ENCODE measurements around the gene IFT122. TPM values are rescaled to one million over a fixed set of nuclear protein-coding genes. Genes with fewer than 3 reads are reported as not detected.

Gene IFT122
- total RNA-seq, 2 experiments from 2014 or later: 21.6 to 37.0 TPM

DNA sequence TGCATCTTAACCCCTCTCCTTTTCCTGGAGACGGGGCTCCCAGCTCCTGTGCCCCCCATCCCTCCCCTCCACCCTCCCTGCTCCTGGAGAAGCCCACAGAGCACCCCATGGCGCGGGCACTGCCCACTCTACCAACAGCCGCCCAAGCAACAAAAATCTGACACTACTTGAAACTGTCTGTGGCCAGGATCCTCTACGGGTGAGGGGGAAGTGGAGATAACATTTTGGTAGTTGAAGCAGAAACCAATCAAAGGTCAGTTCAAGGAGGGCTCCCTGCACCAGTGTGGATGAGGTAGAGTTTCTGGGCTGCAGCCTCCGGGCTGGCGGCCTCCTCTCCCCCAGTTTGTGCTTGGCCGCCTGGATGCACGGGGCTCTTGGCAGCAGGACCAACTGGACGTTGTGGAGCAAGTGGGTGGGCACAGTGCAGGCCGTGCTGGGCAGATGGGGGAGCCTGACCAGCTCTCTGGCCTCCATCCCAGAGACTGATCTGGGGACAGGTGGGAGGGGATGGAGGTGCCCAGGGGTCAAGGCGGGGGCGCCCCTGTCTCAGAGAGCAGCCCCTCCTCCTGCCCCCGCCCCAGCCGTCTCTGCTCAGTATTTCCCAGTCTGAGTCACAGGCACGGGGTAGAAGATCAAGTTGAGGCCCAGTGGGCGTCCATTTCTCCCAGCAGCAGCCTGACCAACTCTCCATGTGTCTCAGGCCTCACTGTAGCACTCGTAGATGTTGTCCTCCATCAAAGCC, 115.8 kb downstream of the IFT122 start:
- POLR2A ChIA-PET: interaction anchor here (0.5 kb wide), 1 partner anchor 10 kb away, joined by 3 read pairs; no protein-coding TSS in a partner anchor
- intact Hi-C loops (cut with micrococcal nuclease; ENCODE audit: unreplicated experiment): no loop called here
- no peak overlapping the region for H3K4me2 ChIP-seq (ENCODE audit: low read length)

DNA sequence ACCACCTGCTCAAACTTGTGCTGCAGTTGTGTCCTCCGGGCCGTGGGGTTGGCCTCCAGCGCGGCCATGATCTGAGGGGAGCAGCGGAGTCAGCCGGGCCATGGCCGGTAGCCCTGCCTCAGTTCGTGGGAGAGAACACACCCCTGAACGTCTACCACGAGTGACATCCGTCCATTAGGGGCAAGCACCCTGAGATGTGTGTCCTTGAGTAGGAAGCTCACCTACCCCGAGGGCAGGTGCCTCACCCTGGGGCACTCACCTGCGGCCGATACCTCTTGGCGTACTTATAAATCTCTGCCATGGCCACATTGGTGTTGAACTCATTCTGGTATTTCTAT, 116.3 kb downstream of the IFT122 start:
- intact Hi-C loops (cut with micrococcal nuclease; ENCODE audit: unreplicated experiment): no loop called here
- no peaks in the 10 kb centered on the region for H3K9me3 ChIP-seq (ENCODE audit: low read length)
- H2AFZ ChIP-seq (ENCODE audit: low read length): no peak overlapping the region
- no peak overlapping the region for H3K4me3 ChIP-seq (ENCODE audit: low read depth, low read length, poor library complexity, severe bottlenecking)
- no peaks in the 10 kb centered on the region for H3K36me3 ChIP-seq (ENCODE audit: insufficient read depth, low read length)
- BruUV-seq (replicated peaks): no TSS peak
- H3K4me1 ChIP-seq (ENCODE audit: insufficient read depth, low read length, poor library complexity, severe bottlenecking): peaks cover 53% of the 10 kb centered on the region
- no peak for DNase-seq (ENCODE audit: low spot score)
- H3K4me2 ChIP-seq (ENCODE audit: low read length): no peak overlapping the region
- ChIA-PET POLR2A (no interaction called here), CTCF (ENCODE audit: unreplicated experiment) (no interaction called here)
- no peaks in the 10 kb centered on the region for H3K79me2 ChIP-seq (ENCODE audit: insufficient read depth, low read depth, low read length)
- no peaks in the 10 kb centered on the region for H4K20me1 ChIP-seq (ENCODE audit: insufficient read depth, low read length)
- TF ChIP-seq, protein P1, sequence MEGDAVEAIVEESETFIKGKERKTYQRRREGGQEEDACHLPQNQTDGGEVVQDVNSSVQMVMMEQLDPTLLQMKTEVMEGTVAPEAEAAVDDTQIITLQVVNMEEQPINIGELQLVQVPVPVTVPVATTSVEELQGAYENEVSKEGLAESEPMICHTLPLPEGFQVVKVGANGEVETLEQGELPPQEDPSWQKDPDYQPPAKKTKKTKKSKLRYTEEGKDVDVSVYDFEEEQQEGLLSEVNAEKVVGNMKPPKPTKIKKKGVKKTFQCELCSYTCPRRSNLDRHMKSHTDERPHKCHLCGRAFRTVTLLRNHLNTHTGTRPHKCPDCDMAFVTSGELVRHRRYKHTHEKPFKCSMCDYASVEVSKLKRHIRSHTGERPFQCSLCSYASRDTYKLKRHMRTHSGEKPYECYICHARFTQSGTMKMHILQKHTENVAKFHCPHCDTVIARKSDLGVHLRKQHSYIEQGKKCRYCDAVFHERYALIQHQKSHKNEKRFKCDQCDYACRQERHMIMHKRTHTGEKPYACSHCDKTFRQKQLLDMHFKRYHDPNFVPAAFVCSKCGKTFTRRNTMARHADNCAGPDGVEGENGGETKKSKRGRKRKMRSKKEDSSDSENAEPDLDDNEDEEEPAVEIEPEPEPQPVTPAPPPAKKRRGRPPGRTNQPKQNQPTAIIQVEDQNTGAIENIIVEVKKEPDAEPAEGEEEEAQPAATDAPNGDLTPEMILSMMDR (conservative IDR thresholded peaks at IDR 0.05; ENCODE audit: low read length): no peak
- no peak for TF ChIP-seq EZH2phosphoT487 (IDR thresholded peaks at IDR 0.05; ENCODE audit: borderline replicate concordance, low read depth, low read length)
- no peaks in the 10 kb centered on the region for H3K9me2 ChIP-seq (ENCODE audit: insufficient read depth, low read length)
- H3K27ac ChIP-seq (ENCODE audit: low read depth, low read length, poor library complexity, severe bottlenecking): no peak overlapping the region

More for the DNA sequence above, 115.8 kb downstream of the IFT122 start:
- H2AFZ ChIP-seq (ENCODE audit: low read length): no peak overlapping the region
- H3K9me2 ChIP-seq (ENCODE audit: insufficient read depth, low read length): no peaks in the 10 kb centered on the region
- BruUV-seq (replicated peaks): no TSS peak
- no peaks in the 10 kb centered on the region for H4K20me1 ChIP-seq (ENCODE audit: insufficient read depth, low read length)
- H3K27ac ChIP-seq (ENCODE audit: low read depth, low read length, poor library complexity, severe bottlenecking): no peak overlapping the region
- H3K9me3 ChIP-seq (ENCODE audit: low read length): no peaks in the 10 kb centered on the region
- no peaks in the 10 kb centered on the region for H3K79me2 ChIP-seq (ENCODE audit: insufficient read depth, low read depth, low read length)
- CTCF ChIA-PET (ENCODE audit: unreplicated experiment): no interaction called here
- DNase-seq (ENCODE audit: low spot score): no peak
- H3K4me3 ChIP-seq (ENCODE audit: low read depth, low read length, poor library complexity, severe bottlenecking): no peak overlapping the region
- TF ChIP-seq, protein P1 (conservative IDR thresholded peaks at IDR 0.05; ENCODE audit: low read length): no peak
- no peak for TF ChIP-seq EZH2phosphoT487 (IDR thresholded peaks at IDR 0.05; ENCODE audit: borderline replicate concordance, low read depth, low read length)
- H3K36me3 ChIP-seq (ENCODE audit: insufficient read depth, low read length): no peaks in the 10 kb centered on the region
- peaks cover 51% of the 10 kb centered on the region for H3K4me1 ChIP-seq (ENCODE audit: insufficient read depth, low read length, poor library complexity, severe bottlenecking)

- no peaks in the 10 kb centered on the region for H3K9me2 ChIP-seq (ENCODE audit: insufficient read depth, low read length)
- no peak overlapping the region for H2AFZ ChIP-seq (ENCODE audit: low read length)
- no peaks in the 10 kb centered on the region for H4K20me1 ChIP-seq (ENCODE audit: insufficient read depth, low read length)
- H3K4me2 ChIP-seq (ENCODE audit: low read length): no peak overlapping the region
- intact Hi-C loops (cut with micrococcal nuclease; ENCODE audit: unreplicated experiment): no loop called here
- TF ChIP-seq, protein P1 (conservative IDR thresholded peaks at IDR 0.05; ENCODE audit: low read length): no peak
- no peak for TF ChIP-seq EZH2phosphoT487 (IDR thresholded peaks at IDR 0.05; ENCODE audit: borderline replicate concordance, low read depth, low read length)
- H3K4me3 ChIP-seq (ENCODE audit: low read depth, low read length, poor library complexity, severe bottlenecking): no peak overlapping the region
- H3K4me1 ChIP-seq (ENCODE audit: insufficient read depth, low read length, poor library complexity, severe bottlenecking): peaks cover 53% of the 10 kb centered on the region
- no peak overlapping the region for H3K27ac ChIP-seq (ENCODE audit: low read depth, low read length, poor library complexity, severe bottlenecking)
- H3K79me2 ChIP-seq (ENCODE audit: insufficient read depth, low read depth, low read length): no peaks in the 10 kb centered on the region
- POLR2A ChIA-PET: no interaction called here
- no peaks in the 10 kb centered on the region for H3K9me3 ChIP-seq (ENCODE audit: low read length)
- no peak for DNase-seq (ENCODE audit: low spot score)
- CTCF ChIA-PET (ENCODE audit: unreplicated experiment): no interaction called here
- no peaks in the 10 kb centered on the region for H3K36me3 ChIP-seq (ENCODE audit: insufficient read depth, low read length)
- no TSS peak for BruUV-seq (replicated peaks)
Measured at GRCh38 chr3:129556890-129557547, 117.0 kb downstream of the IFT122 start.
